Body of pancreas (tissue), 4 donors: ENCODE data around the gene TNNI3. TPM values are rescaled to one million over a fixed set of nuclear protein-coding genes. Genes with fewer than 3 reads are reported as not detected.

Experiments used
- ATAC-seq: fragments of 150-250 bp; one replicate; pipeline ENCODE4 v1.9.1; 2016
- DNase-seq, 4 donors: peaks; one replicate each; pipeline ENCODE4 v3.0.0-alpha.2; 2019
- H3K27ac ChIP-seq, 4 donors: fragments of 200-600 bp; sonication (generic); 1 replicate in 3 of 4; 2 replicates in 1 of 4; pipeline versions ENCODE4 v1.5.1 to v1.6.1; 2016 to 2019; ENCODE audit warnings: mild to moderate bottlenecking in 1 of 4, mixed read lengths in 1 of 4, moderate library complexity in 1 of 4
- H3K27me3 ChIP-seq, 2 donors: fragments of 200-600 bp; sonication (generic); one replicate each; pipeline ENCODE4 v1.6.0; 2016; ENCODE audit warnings: mild to moderate bottlenecking in 1 of 2
- H3K36me3 ChIP-seq, 2 donors: fragments of 200-600 bp; sonication (generic); replicated peaks in 1 of 2; 2 replicates each; pipeline ENCODE4 v1.5.1; 2016; ENCODE audit warnings: low read depth in 2 of 2; ENCODE audit not compliant: insufficient read depth in 1 of 2
- H3K4me1 ChIP-seq: fragments of 200-600 bp; sonication (generic); one replicate; pipeline ENCODE4 v1.6.0; 2016
- H3K4me3 ChIP-seq, 2 donors: fragments of 200-600 bp; sonication (generic); 1 replicate in 1 of 2; 2 replicates in 1 of 2; pipeline ENCODE4 v1.5.1; 2016 to 2019
- H3K9me3 ChIP-seq, 3 donors: fragments of 200-600 bp; sonication (generic); 1 replicate in 2 of 3; 2 replicates in 1 of 3; pipeline ENCODE4 v1.5.1; 2016
- CTCF ChIP-seq, 7 experiments: fragments of 450-650 bp in 4 of 7; fragments of 200-600 bp in 3 of 7; sonication (generic) in 3 of 7; IDR thresholded peaks; one replicate each; pipeline ENCODE4 v1.5.1; 2016 to 2019; ENCODE audit warnings: antibody characterized with exemption in 7 of 7
- POLR2A ChIP-seq, 3 donors: fragments of 450-650 bp; IDR thresholded peaks; one replicate each; pipeline ENCODE4 v1.6.1; 2016; ENCODE audit warnings: antibody characterized with exemption in 3 of 3, mild to moderate bottlenecking in 2 of 3
- WGBS, 2 donors: methylation state at CpG; one replicate each; pipeline ENCODE4 v1.1.5; 2017; 5-methylcytosine and 5-hydroxymethylcytosine counted together
- intact Hi-C: fragments of 100-400 bp; cut with DNase I; formaldehyde crosslinking; loops from one replicate; pipeline ENCODE4 v1.15.1; 2023
- total RNA-seq, 2 donors: library from RNA; depleted of rRNA; stranded (reverse); fragments of >200 nt; gene quantifications; one replicate each; pipeline ENCODE4 v1.1.0, GENCODE V29; 2016

The TNNI3 gene
- total RNA-seq, 2 donors from 2014 or later: not detected

- Histone ChIP-seq H3K27me3 (peaks cover 0 to 18% of the 10 kb centered on the region in 2 donors), H3K4me3 (no peak overlapping the region), H3K4me1 (peaks cover 25% of the 10 kb centered on the region), H3K36me3 (no peaks in the 10 kb centered on the region), H3K27ac (no peak overlapping the region), H3K9me3 (no peaks in the 10 kb centered on the region)
- intact Hi-C loops: no loop called here
- TF ChIP-seq CTCF (IDR thresholded peaks at IDR 0.05): no peak
- no peak for TF ChIP-seq POLR2A (IDR thresholded peaks at IDR 0.05)
- no peak for DNase-seq
- no peak for ATAC-seq
- WGBS, 2 donors: 41 to 49% methylated on average over 4 of the region's 4 CpGs
Measured at GRCh38 chr19:55169136-55169535, 11.6 kb upstream of the TNNI3 start.

DNA sequence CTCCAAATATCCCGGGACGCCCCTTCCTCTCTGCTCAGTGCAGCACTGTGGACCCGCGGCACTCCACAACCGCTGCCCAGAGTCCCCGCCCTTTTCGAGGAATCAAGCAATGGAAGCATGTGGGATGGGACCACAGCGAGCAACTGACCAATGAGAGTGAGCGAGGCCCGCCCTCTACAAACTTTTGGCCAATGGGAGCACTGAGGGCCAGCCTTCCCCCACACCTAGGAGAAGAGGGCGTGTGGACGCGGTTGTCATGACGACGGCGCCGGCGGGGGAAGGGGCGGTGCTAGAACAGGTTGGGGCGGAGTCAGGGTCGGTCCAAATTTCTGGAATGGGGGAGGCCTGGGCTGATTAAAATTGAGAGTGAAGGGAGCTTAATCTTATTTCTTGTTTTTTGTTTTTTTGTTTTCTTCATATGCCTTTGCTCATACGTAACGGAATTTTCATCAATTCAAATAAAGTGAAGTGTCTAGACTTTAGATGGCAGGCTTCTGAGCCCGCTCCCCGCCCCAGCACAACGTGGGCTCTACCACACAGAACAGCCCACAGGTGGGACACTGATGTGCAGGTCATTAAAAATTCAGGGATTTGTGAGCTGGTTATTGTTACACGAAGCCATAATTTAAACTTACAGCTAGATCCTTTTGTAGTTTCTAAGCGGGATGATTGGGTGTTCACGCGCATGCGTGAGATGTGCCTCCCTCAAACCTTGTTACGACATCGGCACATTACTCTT lies 9.2 kb upstream of the TNNI3 start, which contains the start of gene DNAAF3:
TSS of gene DNAAF3 (minus strand) at position 84 of the 739 bp plus-strand sequence. CDS start 200 bp downstream, outside the sequence.
- TF ChIP-seq POLR2A (IDR thresholded peaks at IDR 0.05) (no peak), CTCF (IDR thresholded peaks at IDR 0.05) (peak in 2 of 7 experiments; percentile 23 to 39)
- 1 to 3% methylated on average over 31 to 33 of the region's 33 CpGs for WGBS, 2 donors
- peak; percentile 97 to 99 (median 98) for DNase-seq
- Histone ChIP-seq H3K9me3 (no peaks in the 10 kb centered on the region), H3K36me3 (no peaks in the 10 kb centered on the region), H3K27ac (peak within 1 kb of the TSS; percentile 23 to 81 (median 46)), H3K4me1 (peaks cover 17% of the 10 kb centered on the region), H3K4me3 (peak within 1 kb of the TSS in 1 of 2 donors; percentile 50), H3K27me3 (peaks cover 0 to 11% of the 10 kb centered on the region in 2 donors)
- peak; percentile 99 for ATAC-seq
- intact Hi-C loops: no loop called here

DNA sequence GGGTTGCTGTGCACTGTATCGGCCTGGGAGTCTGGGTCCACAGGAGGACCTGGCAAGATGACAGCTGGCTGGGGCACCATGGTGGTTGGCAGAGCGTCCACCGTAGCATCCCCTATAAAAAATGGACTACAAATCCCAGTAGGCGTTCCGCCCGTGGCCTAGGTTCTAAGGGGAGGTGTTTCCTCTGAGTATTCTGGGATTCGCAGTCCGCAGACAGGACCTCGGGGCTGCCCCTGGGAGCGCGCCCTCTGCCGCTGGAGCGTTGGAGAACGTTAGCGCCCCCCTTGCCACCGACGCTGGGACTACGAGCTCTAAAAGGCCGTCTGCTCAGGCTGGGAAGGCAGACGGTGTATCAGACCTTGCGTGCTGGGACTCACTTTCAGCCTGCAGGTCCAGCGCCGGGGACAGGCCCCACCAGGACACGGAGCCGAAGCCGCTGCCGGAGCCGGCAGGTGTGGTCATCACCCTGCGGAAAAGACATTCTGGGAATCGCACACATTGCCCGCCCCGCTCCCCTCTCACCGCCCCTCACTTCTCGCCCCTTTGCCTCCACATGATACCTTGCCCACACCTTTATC lies 8.5 kb upstream of the TNNI3 start:
- H3K27ac ChIP-seq: peak overlapping the region in 3 of 4 donors; percentile 23 to 81 (median 42)

GRCh38 chr19:55161571-55162322 lies 4.2 kb upstream of the TNNI3 start:
- ATAC-seq (no peak), DNase-seq (no peak)
- Histone ChIP-seq H3K4me1 (peaks cover 12% of the 10 kb centered on the region), H3K27me3 (peaks cover 0 to 33% of the 10 kb centered on the region in 2 donors), H3K4me3 (no peak overlapping the region), H3K9me3 (no peaks in the 10 kb centered on the region), H3K36me3 (no peaks in the 10 kb centered on the region), H3K27ac (no peak overlapping the region)
- WGBS, 2 donors: 23 to 37% methylated on average over 35 to 61 of the region's 61 CpGs
- TF ChIP-seq CTCF (IDR thresholded peaks at IDR 0.05) (no peak), POLR2A (IDR thresholded peaks at IDR 0.05) (no peak)
- intact Hi-C loops: no loop called here

More for the DNA sequence above, 8.5 kb upstream of the TNNI3 start:
- Histone ChIP-seq H3K4me3 (peak overlapping the region in 1 of 2 donors; percentile 50), H3K36me3 (no peaks in the 10 kb centered on the region), H3K9me3 (no peaks in the 10 kb centered on the region), H3K4me1 (peaks cover 17% of the 10 kb centered on the region), H3K27me3 (peaks cover 0 to 17% of the 10 kb centered on the region in 2 donors)
- intact Hi-C loops: no loop called here
- no peak for TF ChIP-seq POLR2A (IDR thresholded peaks at IDR 0.05)
- peak in 6 of 7 experiments; percentile 20 to 59 (median 42) for TF ChIP-seq CTCF (IDR thresholded peaks at IDR 0.05)
- WGBS, 2 donors: 1 to 13% methylated on average over 6 to 34 of the region's 34 CpGs
- DNase-seq (peak; percentile 60 to 81 (median 71)), ATAC-seq (peak; percentile 33)
